Lung (tissue), 12 donors: ENCODE data around the gene FARP1. TPM values are rescaled to one million over a fixed set of nuclear protein-coding genes. Genes with fewer than 3 reads are reported as not detected.

Experiments used
- ATAC-seq: fragments of 200-7000 bp; cut with Tn5 transposase; one replicate; pipeline ENCODE4 v1.9.1; 2020; ENCODE audit warnings: moderate number of reproducible peaks; ENCODE audit not compliant: insufficient read depth, low FRiP score
- DNase-seq, 3 donors: peaks; one replicate each; pipeline ENCODE4 v3.0.0-alpha.2; 2013 to 2017
- H3K27ac ChIP-seq, 2 donors: one replicate each; pipeline ENCODE4 v1.5.1; 2013; ENCODE audit warnings: mild to moderate bottlenecking in 2 of 2, moderate library complexity in 2 of 2, control low read depth in 1 of 2, inconsistent platforms in 1 of 2, low read depth in 1 of 2, low read length in 1 of 2
- H3K27me3 ChIP-seq, 3 donors: one replicate each; pipeline ENCODE4 v1.5.1; 2013; ENCODE audit warnings: low read length in 2 of 3; ENCODE audit not compliant: control insufficient read depth in 3 of 3, insufficient read depth in 3 of 3
- H3K36me3 ChIP-seq, 4 donors: one replicate each; pipeline ENCODE4 v1.5.1; 2013; ENCODE audit warnings: low read length in 4 of 4, mild to moderate bottlenecking in 1 of 4, moderate library complexity in 1 of 4; ENCODE audit not compliant: control insufficient read depth in 4 of 4, insufficient read depth in 4 of 4
- H3K4me1 ChIP-seq, 5 donors: one replicate each; pipeline ENCODE4 v1.5.1; 2013; ENCODE audit warnings: low read length in 5 of 5, mild to moderate bottlenecking in 2 of 5, moderate library complexity in 1 of 5; ENCODE audit not compliant: control insufficient read depth in 5 of 5, insufficient read depth in 5 of 5
- H3K4me3 ChIP-seq: one replicate; pipeline ENCODE4 v1.5.1; 2013; ENCODE audit warnings: mild to moderate bottlenecking, control low read depth, moderate library complexity
- H3K9ac ChIP-seq, 2 donors: one replicate each; pipeline ENCODE4 v1.5.1; 2013; ENCODE audit warnings: low read length in 2 of 2, control low read depth in 1 of 2; ENCODE audit not compliant: insufficient read depth in 1 of 2
- H3K9me3 ChIP-seq, 4 donors: one replicate each; pipeline ENCODE4 v1.5.1; 2013; ENCODE audit warnings: low read length in 3 of 4, mild to moderate bottlenecking in 1 of 4, moderate library complexity in 1 of 4; ENCODE audit not compliant: control insufficient read depth in 4 of 4, insufficient read depth in 3 of 4
- CTCF ChIP-seq: IDR thresholded peaks from 2 replicates; pipeline ENCODE4 v1.5.1; 2012; ENCODE audit warnings: mild to moderate bottlenecking; ENCODE audit errors: control extremely low read depth, extremely low read depth
- WGBS, 2 donors: extraction: QIAGEN DNeasy Blood & Tissue Kit; methylation state at CpG; one replicate each; pipeline ENCODE4 v1.1.7; 2013; 5-methylcytosine and 5-hydroxymethylcytosine counted together
- polyA plus RNA-seq, 2 donors: library from polyadenylated mRNA; stranded (reverse); fragments of 200-250 nt; gene quantifications; one replicate each; pipeline ENCODE4 v1.2.1, GENCODE V29; 2013
- total RNA-seq, 2 donors: library from RNA; depleted of rRNA in 1 of 2; stranded (reverse); fragments of >200 nt in 1 of 2; gene quantifications; one replicate each; pipeline ENCODE4 v1.2.1, GENCODE V29; 2014 to 2021
- donor health status: control.
- donor health status: control.
- donor health status: Bipolar disorder and iron deficiency.
- donor health status: healthy.
- donor health status: DM: yes; HTN: yes; CAD: no.

The FARP1 gene
- total and polyA plus RNA-seq, 4 donors: 20.8 to 102 (median 54.4) TPM

DNA sequence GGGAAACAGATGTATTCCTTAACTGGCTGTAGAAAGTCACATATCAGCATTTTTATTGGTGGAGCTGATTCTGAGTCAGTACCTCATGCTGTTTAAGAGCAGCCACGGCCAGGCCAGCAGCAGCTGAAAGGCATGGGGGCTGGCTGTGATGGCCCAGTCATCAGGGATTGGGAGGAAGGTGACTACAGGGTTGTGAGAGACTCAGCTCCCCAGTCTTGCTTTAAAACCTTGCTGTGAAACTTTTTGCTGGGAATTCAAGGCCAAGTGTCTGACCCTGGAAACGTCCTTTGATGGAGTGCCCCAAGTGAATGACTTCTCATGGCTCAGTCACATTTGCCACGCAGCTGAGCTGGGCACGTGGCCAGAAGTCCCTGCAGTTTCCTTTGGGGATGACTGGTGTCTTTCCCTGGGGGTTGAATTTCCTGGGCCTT lies 73.3 kb downstream of the FARP1 start:
- WGBS, 2 donors: 30 to 61% methylated on average over 4 of the region's 4 CpGs
- Histone ChIP-seq H3K4me1 (peaks cover 0 to 57% (median 20%) of the 10 kb centered on the region in 5 donors), H3K27me3 (no peaks in the 10 kb centered on the region), H3K36me3 (peaks cover 0 to 4% (median 1%) of the 10 kb centered on the region in 4 donors), H3K27ac (peak overlapping the region in 1 of 2 donors; percentile 66), H3K9ac (no peak overlapping the region), H3K4me3 (no peak overlapping the region), H3K9me3 (no peaks in the 10 kb centered on the region)
- ATAC-seq (no peak), DNase-seq (peak; percentile 71 to 81 (median 75))
- no peak for TF ChIP-seq CTCF

- peak in 2 of 3 donors; percentile 66 to 70 for DNase-seq
- Histone ChIP-seq H3K4me1 (peaks cover 0 to 64% (median 24%) of the 10 kb centered on the region in 5 donors), H3K4me3 (no peak overlapping the region), H3K27me3 (no peaks in the 10 kb centered on the region), H3K9me3 (no peaks in the 10 kb centered on the region), H3K27ac (no peak overlapping the region), H3K9ac (peak overlapping the region in 1 of 2 donors; percentile 32), H3K36me3 (peaks cover 0 to 4% (median 1%) of the 10 kb centered on the region in 4 donors)
- WGBS, 2 donors: 54 to 68% methylated on average over 7 of the region's 7 CpGs
- no peak for ATAC-seq
- TF ChIP-seq CTCF: no peak
Measured at GRCh38 chr13:98216711-98217285, 73.9 kb downstream of the FARP1 start.

- H3K4me3 ChIP-seq: no peak overlapping the region
- DNase-seq: no peak
- no peaks in the 10 kb centered on the region for H3K9me3 ChIP-seq
- H3K36me3 ChIP-seq: peaks cover 0 to 4% (median 1%) of the 10 kb centered on the region in 4 donors
- no peak for ATAC-seq
- TF ChIP-seq CTCF: no peak
- H3K9ac ChIP-seq: peak overlapping the region in 1 of 2 donors; percentile 32
- peaks cover 3 to 70% (median 30%) of the 10 kb centered on the region in 5 donors for H3K4me1 ChIP-seq
- H3K27ac ChIP-seq: peak overlapping the region in 1 of 2 donors; percentile 62
- WGBS, 2 donors: 75 to 92% methylated on average over 12 of the region's 12 CpGs
- H3K27me3 ChIP-seq: no peaks in the 10 kb centered on the region
Measured at GRCh38 chr13:98217597-98217996, 74.7 kb downstream of the FARP1 start.

DNA sequence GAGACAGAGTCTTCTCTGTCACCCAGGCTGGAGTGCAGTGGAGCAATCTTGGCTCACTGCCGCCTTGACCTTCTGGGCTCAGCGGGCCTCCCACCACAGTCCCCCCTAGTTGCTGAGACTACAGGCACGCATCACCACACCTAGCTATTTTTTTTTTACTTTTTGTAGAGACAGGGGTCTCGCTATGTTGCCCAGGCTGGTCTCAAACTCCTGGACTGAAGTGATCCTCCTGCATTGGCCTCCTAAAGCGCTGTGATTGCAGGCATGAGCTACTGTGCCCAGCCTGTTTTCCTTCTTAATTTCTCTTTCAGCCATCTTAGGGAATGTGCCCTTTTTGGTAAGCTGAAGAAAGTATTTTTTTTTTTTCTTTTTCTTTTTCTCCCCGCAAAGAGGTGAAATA lies 76.8 kb downstream of the FARP1 start:
- TF ChIP-seq CTCF: no peak
- DNase-seq (no peak), ATAC-seq (no peak)
- no peak overlapping the region for H3K4me3 ChIP-seq
- peaks cover 0 to 2% (median 0%) of the 10 kb centered on the region in 4 donors for H3K36me3 ChIP-seq
- H3K27me3 ChIP-seq: no peaks in the 10 kb centered on the region
- H3K27ac ChIP-seq: no peak overlapping the region
- H3K4me1 ChIP-seq: peaks cover 3 to 65% (median 28%) of the 10 kb centered on the region in 5 donors
- no peaks in the 10 kb centered on the region for H3K9me3 ChIP-seq
- no peak overlapping the region for H3K9ac ChIP-seq
- WGBS, 2 donors: 95 to 96% methylated on average over 6 of the region's 6 CpGs
